Skin of body (tissue), 2 donors: Measurements from ENCODE around the gene ADAMTS14. TPM values are rescaled to one million over a fixed set of nuclear protein-coding genes. Genes with fewer than 3 reads are reported as not detected.

ENCODE experiments used
- small RNA-seq: library from RNA; depleted of rRNA; stranded (forward); fragments of <200 nt; gene quantifications from one replicate; pipeline ENCODE3, GENCODE V24; 2014; ENCODE audit warnings: low replicate concordance
- total RNA-seq: library from RNA; depleted of rRNA; stranded (reverse); fragments of >200 nt; gene quantifications from one replicate; pipeline ENCODE4 v1.2.3, GENCODE V29; 2014

ADAMTS14 gene
- total RNA-seq, 1 donor from 2014 or later = 5.2 TPM

Small RNA genes lying within 50 kb of the gene (small RNA-seq; reads per million reads assigned to genes)
- not detected for gene RPS26P40

Other genes with a start within 250 kb of the ADAMTS14 start
- gene NODAL, start 230.8 kb upstream of the ADAMTS14 start, total RNA-seq = not detected
- 8.6 TPM for gene PALD1, start 193.7 kb upstream of the ADAMTS14 start, total RNA-seq
- gene PRF1, start 69.8 kb upstream of the ADAMTS14 start, total RNA-seq = 0.79 TPM
- gene TBATA, start 112.9 kb downstream of the ADAMTS14 start, total RNA-seq = not detected
- 38.1 TPM for gene SGPL1, start 143.4 kb downstream of the ADAMTS14 start, total RNA-seq
- 15.5 TPM for gene PCBD1, start 216.1 kb downstream of the ADAMTS14 start, total RNA-seq